OCI-LY3 (cell line): ENCODE results near the gene CDKN2A.

Experiments used
- H2AFZ ChIP-seq: fragments of 200-600, 300-600 bp; shearing (Covaris generic); 2 replicates; pipeline ENCODE4 v1.6.0; 2014; ENCODE audit warnings: antibody characterized with exemption, low read depth, low read length
- H3K27ac ChIP-seq: fragments of 200-600, 300-600 bp; sonication (generic); 2 replicates; pipeline ENCODE4 v1.5.1; 2014; ENCODE audit warnings: mild to moderate bottlenecking, low read length, moderate library complexity, mixed read lengths
- H3K27me3 ChIP-seq: fragments of 200-600, 300-600 bp; sonication (generic); 2 replicates; pipeline ENCODE4 v1.6.1; 2014; ENCODE audit warnings: low read depth, low read length, mixed read lengths
- H3K36me3 ChIP-seq: fragments of 200-600, 300-600 bp; sonication (generic); replicated peaks from 2 replicates; pipeline ENCODE3; 2014; ENCODE audit warnings: low read depth, low read length, mixed read lengths
- H3K4me1 ChIP-seq: fragments of 300-600, 200-600 bp; sonication (generic); 2 replicates; pipeline ENCODE4 v1.6.1; 2014; ENCODE audit warnings: low read length, mixed read lengths
- H3K4me2 ChIP-seq: fragments of 200-600, 300-600 bp; sonication (generic); 2 replicates; pipeline ENCODE4 v1.6.1; 2014; ENCODE audit warnings: low read length, mixed read lengths
- H3K4me3 ChIP-seq: fragments of 300-600, 200-600 bp; sonication (generic); 2 replicates; pipeline ENCODE4 v1.5.1; 2014; ENCODE audit warnings: antibody characterized with exemption, mild to moderate bottlenecking, low read length, moderate library complexity
- H3K79me2 ChIP-seq: fragments of 300-600, 200-600 bp; shearing (Covaris generic); 2 replicates; pipeline ENCODE4 v1.6.1; 2014; ENCODE audit warnings: mild to moderate bottlenecking, low read length, mixed read lengths
- H3K9ac ChIP-seq: fragments of 300-600, 200-600 bp; shearing (Covaris generic); 2 replicates; pipeline ENCODE4 v1.6.0; 2014; ENCODE audit warnings: mild to moderate bottlenecking, low read length, moderate library complexity
- H3K9me3 ChIP-seq: fragments of 200-600, 300-600 bp; shearing (Covaris generic); 2 replicates; pipeline ENCODE4 v1.6.1; 2014; ENCODE audit warnings: low read length, mixed read lengths; ENCODE audit not compliant: insufficient read depth
- H4K20me1 ChIP-seq: fragments of 200-600, 300-600 bp; sonication (generic); 2 replicates; pipeline ENCODE4 v1.6.1; 2016; ENCODE audit warnings: low read length, mixed read lengths; ENCODE audit not compliant: insufficient read depth
- CTCF ChIP-seq: fragments of 200-600, 300-600 bp; sonication (generic); IDR thresholded peaks from 2 replicates; pipeline ENCODE4 v1.5.1; 2014; ENCODE audit warnings: antibody characterized with exemption, low read length, low read depth
- EZH2phosphoT487 ChIP-seq: fragments of 200-600 bp; shearing (Covaris generic); IDR thresholded peaks from 2 replicates; pipeline ENCODE4 v1.6.1; 2018; ENCODE audit warnings: antibody characterized with exemption, mixed run types, low read depth

Gene CDKN2A

GRCh38 chr9:22040760-22041159 is 46.6 kb upstream of the CDKN2A start:
- H2AFZ ChIP-seq = no peak overlapping the region
- H3K9me3 ChIP-seq = no peaks in the 10 kb centered on the region
- H3K79me2 ChIP-seq = no peaks in the 10 kb centered on the region
- H3K4me2 ChIP-seq = no peak overlapping the region
- H3K27ac ChIP-seq = no peak overlapping the region
- TF ChIP-seq EZH2phosphoT487 (no peak), CTCF (no peak)
- no peak overlapping the region for H3K4me3 ChIP-seq
- no peaks in the 10 kb centered on the region for H3K27me3 ChIP-seq
- no peaks in the 10 kb centered on the region for H4K20me1 ChIP-seq
- no peaks in the 10 kb centered on the region for H3K36me3 ChIP-seq
- H3K4me1 ChIP-seq = no peaks in the 10 kb centered on the region
- H3K9ac ChIP-seq = no peak overlapping the region

- Histone ChIP-seq H4K20me1 (no peaks in the 10 kb centered on the region), H2AFZ (no peak overlapping the region), H3K4me1 (no peaks in the 10 kb centered on the region), H3K36me3 (no peaks in the 10 kb centered on the region), H3K9ac (no peak overlapping the region), H3K4me2 (no peak overlapping the region), H3K27ac (no peak overlapping the region), H3K9me3 (no peaks in the 10 kb centered on the region), H3K27me3 (no peaks in the 10 kb centered on the region), H3K4me3 (no peak overlapping the region), H3K79me2 (no peaks in the 10 kb centered on the region)
- TF ChIP-seq CTCF = no peak
- TF ChIP-seq EZH2phosphoT487 = no peak
Measured at GRCh38 chr9:22039258-22039657, 45.1 kb upstream of the CDKN2A start.

GRCh38 chr9:22037954-22038690 is 43.9 kb upstream of the CDKN2A start:
- H4K20me1 ChIP-seq = no peaks in the 10 kb centered on the region
- no peaks in the 10 kb centered on the region for H3K9me3 ChIP-seq
- H3K27ac ChIP-seq = no peak overlapping the region
- no peak overlapping the region for H3K9ac ChIP-seq
- no peaks in the 10 kb centered on the region for H3K36me3 ChIP-seq
- no peak overlapping the region for H3K4me3 ChIP-seq
- no peak overlapping the region for H2AFZ ChIP-seq
- no peak overlapping the region for H3K4me2 ChIP-seq
- H3K27me3 ChIP-seq = no peaks in the 10 kb centered on the region
- no peaks in the 10 kb centered on the region for H3K4me1 ChIP-seq
- H3K79me2 ChIP-seq = no peaks in the 10 kb centered on the region
- TF ChIP-seq CTCF (no peak), EZH2phosphoT487 (no peak)

- no peak overlapping the region for H3K9ac ChIP-seq
- no peaks in the 10 kb centered on the region for H3K27me3 ChIP-seq
- no peak overlapping the region for H2AFZ ChIP-seq
- H3K9me3 ChIP-seq = no peaks in the 10 kb centered on the region
- no peaks in the 10 kb centered on the region for H3K79me2 ChIP-seq
- H3K4me3 ChIP-seq = no peak overlapping the region
- H3K4me2 ChIP-seq = no peak overlapping the region
- H3K27ac ChIP-seq = no peak overlapping the region
- no peaks in the 10 kb centered on the region for H3K4me1 ChIP-seq
- TF ChIP-seq CTCF (no peak), EZH2phosphoT487 (no peak)
- H3K36me3 ChIP-seq = no peaks in the 10 kb centered on the region
- H4K20me1 ChIP-seq = no peaks in the 10 kb centered on the region
Measured at GRCh38 chr9:22036866-22037626, 42.9 kb upstream of the CDKN2A start.
